K562 (cell line): ENCODE results near the gene MTG2. TPM values are rescaled to one million over a fixed set of nuclear protein-coding genes. Genes with fewer than 3 reads are reported as not detected.

Experiments
- E2F5 ChIP-seq: sonication (generic); formaldehyde crosslinking; IDR thresholded peaks from 2 replicates; pipeline ENCODE4 v1.8.0; 2022; ENCODE audit warnings: mild to moderate bottlenecking, missing genetic modification reagents
- JUN ChIP-seq, 2 experiments: sonication (generic) in 1 of 2; formaldehyde crosslinking in 1 of 2; IDR thresholded peaks; 2 replicates each; pipeline versions ENCODE4 v1.6.1 to v1.8.0; 2012 to 2022; ENCODE audit warnings: borderline replicate concordance in 2 of 2, mild to moderate bottlenecking in 2 of 2, improper control_type of control experiment in 1 of 2, low read depth in 1 of 2, low read length in 1 of 2, missing genetic modification reagents in 1 of 2
- MAFG ChIP-seq: fragments of 450-650 bp; conservative IDR thresholded peaks from 2 replicates; pipeline ENCODE4 v1.6.1; 2016; ENCODE audit warnings: missing genetic modification characterization, missing compliant biosample characterization
- MTA3 ChIP-seq: fragments of 450-650 bp; formaldehyde crosslinking; IDR thresholded peaks from 2 replicates; pipeline ENCODE4 v1.6.1; 2017; ENCODE audit warnings: mild to moderate bottlenecking, borderline replicate concordance
- SMARCA5 ChIP-seq: fragments of 450-650 bp; IDR thresholded peaks from 2 replicates; pipeline ENCODE4 v1.6.1; 2016
- ZNF274 ChIP-seq: IDR thresholded peaks from 2 replicates; pipeline ENCODE4 v1.6.1; 2011; ENCODE audit warnings: low read depth, mild to moderate bottlenecking, low read length, moderate library complexity, borderline replicate concordance
- ZNF778 ChIP-seq: fragments of 450-650 bp; formaldehyde crosslinking; IDR thresholded peaks from 2 replicates; pipeline ENCODE4 v1.4.0; 2020; ENCODE audit warnings: mild to moderate bottlenecking, moderate library complexity
- polyA plus RNA-seq, 8 experiments: library from polyadenylated mRNA; depleted of rRNA in 4 of 8; stranded (reverse) in 5 of 8; unstranded in 3 of 8; fragments of >200 nt; fragmentation: Nextera tagmentation in 2 of 8; fragmentation: Illumina TruSeq in 1 of 8; extraction: Ambion mirVana in 2 of 8; extraction: Trizol in 1 of 8; gene quantifications; 2 replicates each; pipeline versions ENCODE4 v1.2.1 to v1.2.3, GENCODE V29; 2011 to 2014; ENCODE audit warnings: inconsistent platforms in 1 of 8, missing spikeins in 1 of 8
- total RNA-seq, 7 experiments: library from RNA; depleted of rRNA in 6 of 7; stranded (reverse); fragments of >200 nt in 6 of 7; fragmentation: Illumina TruSeq in 2 of 7; extraction: Trizol in 2 of 7; gene quantifications; 2 replicates each; pipeline versions ENCODE4 v1.2.1 to v1.2.3, GENCODE V29; 2011 to 2021; ENCODE audit warnings: low replicate concordance in 1 of 7
- TF ChIP-seq, protein P1 (sequence below): sonication (generic); formaldehyde crosslinking; IDR thresholded peaks from 2 replicates; pipeline ENCODE4 v1.8.0; 2023; ENCODE audit warnings: mild to moderate bottlenecking, missing genetic modification reagents
- TF ChIP-seq, protein P2 (sequence below): IDR thresholded peaks from 2 replicates; pipeline ENCODE4 v1.6.1; 2012; ENCODE audit warnings: low read depth, low read length, improper control_type of control experiment, borderline replicate concordance
- TF ChIP-seq, protein P3 (sequence below), 2 experiments: fragments of 450-650 bp; IDR thresholded peaks; 2 replicates each; pipeline ENCODE4 v1.6.1; 2016; ENCODE audit warnings: mild to moderate bottlenecking in 2 of 2, borderline replicate concordance in 1 of 2, low read depth in 1 of 2, moderate library complexity in 1 of 2
- TF ChIP-seq, protein P4 (sequence below): fragments of 450-650 bp; IDR thresholded peaks from 2 replicates; pipeline ENCODE4 v1.7.0; 2016; ENCODE audit warnings: borderline replicate concordance

The MTG2 gene
- total and polyA plus RNA-seq, 9 of the 15 experiments (the other 6 are each of a cell fraction or from before 2014, with no cell fraction given), result 8.7 to 67.5 (median 44.5) TPM

DNA sequence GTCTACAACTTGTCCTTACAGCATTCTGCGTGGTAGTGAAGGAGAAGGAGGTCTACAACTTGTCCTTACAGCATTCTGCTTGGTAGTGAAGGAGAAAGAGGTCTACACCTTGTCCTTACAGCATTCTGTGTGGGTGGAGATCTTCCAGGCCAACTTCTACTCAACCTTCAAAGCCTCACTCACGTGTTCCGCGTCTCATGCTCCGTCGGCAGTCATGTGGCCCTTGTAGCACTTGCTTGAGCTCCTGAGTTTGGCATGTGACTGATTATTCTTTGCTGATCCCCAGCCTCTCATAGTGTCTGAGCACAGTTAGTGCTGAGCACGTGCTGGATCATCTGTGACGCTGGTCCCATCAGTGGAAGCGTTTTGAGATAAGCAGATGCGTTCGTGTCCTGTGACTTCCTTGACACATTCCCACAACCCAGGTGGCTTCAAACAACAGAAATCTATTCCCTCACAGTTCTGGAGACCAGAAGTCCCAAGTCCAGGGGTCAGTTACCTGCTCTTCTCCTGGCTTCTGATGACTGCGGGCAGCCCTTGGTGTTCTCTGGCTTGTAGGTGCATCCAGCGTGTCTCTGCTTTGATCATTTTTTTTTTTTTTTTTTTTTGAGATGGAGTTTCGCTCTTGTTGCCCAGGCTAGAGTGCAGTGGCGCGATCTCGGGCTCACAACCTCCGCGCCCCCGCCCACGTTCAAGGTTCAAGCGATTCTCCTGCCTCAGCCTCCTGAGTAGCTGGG is 36.6 kb upstream of the MTG2 start (continued):
- TF ChIP-seq, protein P1, sequence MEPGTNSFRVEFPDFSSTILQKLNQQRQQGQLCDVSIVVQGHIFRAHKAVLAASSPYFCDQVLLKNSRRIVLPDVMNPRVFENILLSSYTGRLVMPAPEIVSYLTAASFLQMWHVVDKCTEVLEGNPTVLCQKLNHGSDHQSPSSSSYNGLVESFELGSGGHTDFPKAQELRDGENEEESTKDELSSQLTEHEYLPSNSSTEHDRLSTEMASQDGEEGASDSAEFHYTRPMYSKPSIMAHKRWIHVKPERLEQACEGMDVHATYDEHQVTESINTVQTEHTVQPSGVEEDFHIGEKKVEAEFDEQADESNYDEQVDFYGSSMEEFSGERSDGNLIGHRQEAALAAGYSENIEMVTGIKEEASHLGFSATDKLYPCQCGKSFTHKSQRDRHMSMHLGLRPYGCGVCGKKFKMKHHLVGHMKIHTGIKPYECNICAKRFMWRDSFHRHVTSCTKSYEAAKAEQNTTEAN (CRISPR knock-in tag), result no peak
- TF ChIP-seq ZNF274, result no peak
- TF ChIP-seq MAFG, result no peak
- peak; percentile 66; the same call in 1 of the 2 replicates for TF ChIP-seq JUN (IDR thresholded peaks at IDR 0.05; ENCODE audit: borderline replicate concordance, low read depth, low read length)
- TF ChIP-seq JUN (CRISPR knock-in tag; IDR thresholded peaks at IDR 0.05; ENCODE audit: borderline replicate concordance), result no peak
- 0 out of 2 replicates have a peak, but pooled peaks have one; percentile 75 for TF ChIP-seq MTA3
- no peak for TF ChIP-seq ZNF778 (CRISPR knock-in tag)
- TF ChIP-seq, protein P2, sequence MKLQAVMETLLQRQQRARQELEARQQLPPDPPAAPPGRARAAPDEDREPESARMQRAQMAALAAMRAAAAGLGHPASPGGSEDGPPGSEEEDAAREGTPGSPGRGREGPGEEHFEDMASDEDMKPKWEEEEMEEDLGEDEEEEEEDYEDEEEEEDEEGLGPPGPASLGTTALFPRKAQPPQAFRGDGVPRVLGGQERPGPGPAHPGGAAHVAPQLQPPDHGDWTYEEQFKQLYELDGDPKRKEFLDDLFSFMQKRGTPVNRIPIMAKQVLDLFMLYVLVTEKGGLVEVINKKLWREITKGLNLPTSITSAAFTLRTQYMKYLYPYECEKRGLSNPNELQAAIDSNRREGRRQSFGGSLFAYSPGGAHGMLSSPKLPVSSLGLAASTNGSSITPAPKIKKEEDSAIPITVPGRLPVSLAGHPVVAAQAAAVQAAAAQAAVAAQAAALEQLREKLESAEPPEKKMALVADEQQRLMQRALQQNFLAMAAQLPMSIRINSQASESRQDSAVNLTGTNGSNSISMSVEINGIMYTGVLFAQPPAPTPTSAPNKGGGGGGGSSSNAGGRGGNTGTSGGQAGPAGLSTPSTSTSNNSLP, result no peak
- TF ChIP-seq E2F5 (CRISPR knock-in tag), result peak; percentile 17; the same call in 1 of the 2 replicates
- no peak for TF ChIP-seq SMARCA5
- TF ChIP-seq, protein P3, sequence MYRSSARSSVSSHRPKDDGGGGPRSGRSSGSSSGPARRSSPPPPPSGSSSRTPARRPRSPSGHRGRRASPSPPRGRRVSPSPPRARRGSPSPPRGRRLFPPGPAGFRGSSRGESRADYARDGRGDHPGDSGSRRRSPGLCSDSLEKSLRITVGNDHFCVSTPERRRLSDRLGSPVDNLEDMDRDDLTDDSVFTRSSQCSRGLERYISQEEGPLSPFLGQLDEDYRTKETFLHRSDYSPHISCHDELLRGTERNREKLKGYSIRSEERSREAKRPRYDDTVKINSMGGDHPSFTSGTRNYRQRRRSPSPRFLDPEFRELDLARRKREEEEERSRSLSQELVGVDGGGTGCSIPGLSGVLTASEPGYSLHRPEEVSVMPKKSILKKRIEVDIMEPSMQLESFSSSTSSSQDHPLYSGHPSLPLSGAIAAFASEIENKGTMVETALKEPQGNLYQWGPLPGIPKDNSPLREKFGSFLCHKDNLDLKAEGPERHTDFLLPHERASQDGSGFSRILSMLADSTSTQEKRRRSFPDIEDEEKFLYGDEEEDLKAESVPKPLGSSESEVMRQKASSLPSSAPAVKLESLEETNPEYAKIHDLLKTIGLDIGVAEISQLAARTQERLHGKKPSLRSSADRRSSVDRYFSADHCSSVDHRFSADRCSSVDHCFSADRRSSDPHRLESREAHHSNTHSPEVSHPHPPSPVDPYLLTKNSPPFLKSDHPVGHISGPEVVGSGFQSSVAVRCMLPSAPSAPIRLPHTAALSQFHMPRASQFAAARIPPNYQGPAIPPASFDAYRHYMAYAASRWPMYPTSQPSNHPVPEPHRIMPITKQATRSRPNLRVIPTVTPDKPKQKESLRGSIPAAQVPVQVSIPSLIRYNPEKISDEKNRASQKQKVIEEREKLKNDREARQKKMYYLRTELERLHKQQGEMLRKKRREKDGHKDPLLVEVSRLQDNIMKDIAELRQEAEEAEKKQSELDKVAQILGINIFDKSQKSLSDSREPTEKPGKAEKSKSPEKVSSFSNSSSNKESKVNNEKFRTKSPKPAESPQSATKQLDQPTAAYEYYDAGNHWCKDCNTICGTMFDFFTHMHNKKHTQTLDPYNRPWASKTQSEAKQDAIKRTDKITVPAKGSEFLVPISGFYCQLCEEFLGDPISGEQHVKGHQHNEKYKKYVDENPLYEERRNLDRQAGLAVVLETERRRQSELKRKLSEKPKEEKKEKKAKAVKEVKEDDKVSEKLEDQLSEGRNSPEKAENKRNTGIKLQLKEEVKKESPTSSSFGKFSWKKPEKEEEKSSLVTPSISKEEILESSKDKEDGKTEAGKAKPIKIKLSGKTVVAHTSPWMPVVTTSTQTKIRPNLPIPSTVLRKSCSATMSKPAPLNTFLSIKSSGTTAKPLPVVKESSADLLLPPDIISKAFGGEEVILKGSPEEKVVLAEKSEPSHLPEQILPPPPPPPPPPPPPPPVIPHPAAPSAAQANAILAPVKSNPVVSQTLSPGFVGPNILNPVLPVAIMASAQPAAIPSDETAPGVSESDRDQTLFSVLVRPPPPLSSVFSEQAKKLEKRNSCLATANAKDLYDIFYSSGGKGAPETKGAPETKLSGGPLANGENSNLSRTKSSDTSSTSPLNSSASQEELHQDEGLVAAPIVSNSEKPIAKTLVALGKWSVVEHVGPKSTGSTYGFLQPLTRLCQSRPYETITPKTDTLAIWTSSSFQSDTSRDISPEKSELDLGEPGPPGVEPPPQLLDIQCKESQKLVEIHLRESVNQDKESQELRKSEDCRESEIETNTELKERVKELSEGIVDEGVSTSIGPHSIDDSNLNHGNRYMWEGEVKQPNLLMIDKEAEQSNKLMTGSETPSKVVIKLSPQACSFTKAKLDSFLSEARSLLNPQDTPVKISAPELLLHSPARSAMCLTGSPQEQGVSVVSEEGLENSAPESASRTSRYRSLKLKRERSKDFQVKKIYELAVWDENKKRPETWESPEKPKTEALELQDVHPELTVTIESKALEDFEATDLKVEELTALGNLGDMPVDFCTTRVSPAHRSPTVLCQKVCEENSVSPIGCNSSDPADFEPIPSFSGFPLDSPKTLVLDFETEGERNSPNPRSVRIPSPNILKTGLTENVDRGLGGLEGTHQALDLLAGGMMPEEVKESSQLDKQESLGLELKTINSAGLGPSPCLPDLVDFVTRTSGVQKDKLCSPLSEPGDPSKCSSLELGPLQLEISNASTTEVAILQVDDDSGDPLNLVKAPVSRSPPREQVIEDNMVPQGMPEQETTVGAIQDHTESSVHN (IDR thresholded peaks at IDR 0.05; ENCODE audit: borderline replicate concordance in 1 of 2, low read depth in 1 of 2), result peak in 1 of 2 experiments; percentile 97; a peak in 2 of 4 replicates
- TF ChIP-seq, protein P4, sequence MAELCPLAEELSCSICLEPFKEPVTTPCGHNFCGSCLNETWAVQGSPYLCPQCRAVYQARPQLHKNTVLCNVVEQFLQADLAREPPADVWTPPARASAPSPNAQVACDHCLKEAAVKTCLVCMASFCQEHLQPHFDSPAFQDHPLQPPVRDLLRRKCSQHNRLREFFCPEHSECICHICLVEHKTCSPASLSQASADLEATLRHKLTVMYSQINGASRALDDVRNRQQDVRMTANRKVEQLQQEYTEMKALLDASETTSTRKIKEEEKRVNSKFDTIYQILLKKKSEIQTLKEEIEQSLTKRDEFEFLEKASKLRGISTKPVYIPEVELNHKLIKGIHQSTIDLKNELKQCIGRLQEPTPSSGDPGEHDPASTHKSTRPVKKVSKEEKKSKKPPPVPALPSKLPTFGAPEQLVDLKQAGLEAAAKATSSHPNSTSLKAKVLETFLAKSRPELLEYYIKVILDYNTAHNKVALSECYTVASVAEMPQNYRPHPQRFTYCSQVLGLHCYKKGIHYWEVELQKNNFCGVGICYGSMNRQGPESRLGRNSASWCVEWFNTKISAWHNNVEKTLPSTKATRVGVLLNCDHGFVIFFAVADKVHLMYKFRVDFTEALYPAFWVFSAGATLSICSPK, result no peak
